Vagina (tissue), 2 donors: ENCODE results near the gene CHAC2. TPM values are rescaled to one million over a fixed set of nuclear protein-coding genes. Genes with fewer than 3 reads are reported as not detected.

Experiments
- DNase-seq, 2 donors: peaks; one replicate each; pipeline ENCODE4 v3.0.0-alpha.2; 2017; ENCODE audit errors: extremely low spot score in 2 of 2
- H3K27ac ChIP-seq: fragments of 200-600 bp; sonication (generic); one replicate; pipeline ENCODE4 v1.5.1; 2019
- H3K27me3 ChIP-seq: fragments of 200-600 bp; sonication (generic); one replicate; pipeline ENCODE4 v1.5.1; 2019
- H3K36me3 ChIP-seq, 2 donors: fragments of 200-600 bp; sonication (generic); one replicate each; pipeline ENCODE4 v1.5.1; 2017 to 2019
- H3K4me1 ChIP-seq: fragments of 200-600 bp; sonication (generic); one replicate; pipeline ENCODE4 v1.5.1; 2019
- H3K4me3 ChIP-seq, 2 donors: fragments of 200-600 bp; sonication (generic); 1 replicate in 1 of 2; 2 replicates in 1 of 2; pipeline ENCODE4 v1.5.1; 2016 to 2019
- H3K9me3 ChIP-seq: fragments of 200-600 bp; sonication (generic); one replicate; pipeline ENCODE4 v1.5.1; 2019
- CTCF ChIP-seq, 3 experiments: fragments of 450-650 bp in 2 of 3; fragments of 200-600 bp in 1 of 3; sonication (generic) in 1 of 3; IDR thresholded peaks; one replicate each; pipeline ENCODE4 v1.5.1; 2017 to 2019; ENCODE audit warnings: antibody characterized with exemption in 3 of 3, mild to moderate bottlenecking in 2 of 3, moderate library complexity in 2 of 3
- POLR2A ChIP-seq, 2 donors: fragments of 450-650 bp; IDR thresholded peaks; one replicate each; pipeline ENCODE4 v1.6.1; 2017; ENCODE audit warnings: antibody characterized with exemption in 2 of 2, mild to moderate bottlenecking in 2 of 2, moderate library complexity in 2 of 2
- POLR2AphosphoS5 ChIP-seq, 2 donors: sonication (generic); formaldehyde crosslinking; IDR thresholded peaks; one replicate each; pipeline ENCODE4 v1.9.0; 2017; ENCODE audit warnings: antibody characterized with exemption in 2 of 2, mild to moderate bottlenecking in 2 of 2, low read depth in 1 of 2; ENCODE audit not compliant: insufficient read depth in 1 of 2
- intact Hi-C: fragments of 100-400 bp; cut with DNase I; formaldehyde crosslinking; loops from one replicate; pipeline ENCODE4 v1.15.1; 2023
- total RNA-seq: library from RNA; depleted of rRNA; stranded (reverse); fragments of >200 nt; gene quantifications from one replicate; pipeline ENCODE4 v1.2.3, GENCODE V29; 2016

CHAC2 gene
- total RNA-seq, 1 donor from 2014 or later: 1.7 TPM

- Histone ChIP-seq H3K27me3 (no peaks in the 10 kb centered on the region), H3K9me3 (no peaks in the 10 kb centered on the region), H3K27ac (no peak overlapping the region), H3K36me3 (no peaks in the 10 kb centered on the region), H3K4me1 (peaks cover 17% of the 10 kb centered on the region), H3K4me3 (no peak overlapping the region)
- TF ChIP-seq POLR2A (IDR thresholded peaks at IDR 0.05) (no peak), CTCF (IDR thresholded peaks at IDR 0.05) (no peak), POLR2AphosphoS5 (IDR thresholded peaks at IDR 0.05; ENCODE audit: insufficient read depth in 1 of 2, low read depth in 1 of 2) (no peak)
- DNase-seq: no peak
- intact Hi-C loops: no loop called here
These were observed 2.7 kb downstream of the CHAC2 start for GRCh38 chr2:53770264-53770663.

DNA sequence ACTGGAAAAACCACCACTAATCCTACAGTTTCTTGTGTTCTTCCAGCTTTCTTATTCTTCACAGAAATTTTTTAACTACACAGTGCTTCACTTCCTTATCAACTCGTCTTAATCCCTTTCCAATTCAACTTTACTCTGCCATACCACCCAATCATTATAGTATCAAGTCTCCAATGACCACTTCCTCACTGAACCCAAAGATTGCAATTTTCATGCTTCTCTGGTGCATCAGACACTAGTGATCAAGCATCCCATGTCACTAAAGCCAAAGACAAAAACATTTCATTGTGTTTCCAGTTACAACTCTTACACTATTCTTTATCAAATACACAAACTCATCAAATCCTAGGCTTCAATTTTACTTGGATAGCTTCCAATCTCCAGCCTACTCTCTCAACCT lies 9.5 kb downstream of the CHAC2 start:
- TF ChIP-seq POLR2A (IDR thresholded peaks at IDR 0.05) (no peak), CTCF (IDR thresholded peaks at IDR 0.05) (no peak), POLR2AphosphoS5 (IDR thresholded peaks at IDR 0.05; ENCODE audit: insufficient read depth in 1 of 2, low read depth in 1 of 2) (no peak)

DNA sequence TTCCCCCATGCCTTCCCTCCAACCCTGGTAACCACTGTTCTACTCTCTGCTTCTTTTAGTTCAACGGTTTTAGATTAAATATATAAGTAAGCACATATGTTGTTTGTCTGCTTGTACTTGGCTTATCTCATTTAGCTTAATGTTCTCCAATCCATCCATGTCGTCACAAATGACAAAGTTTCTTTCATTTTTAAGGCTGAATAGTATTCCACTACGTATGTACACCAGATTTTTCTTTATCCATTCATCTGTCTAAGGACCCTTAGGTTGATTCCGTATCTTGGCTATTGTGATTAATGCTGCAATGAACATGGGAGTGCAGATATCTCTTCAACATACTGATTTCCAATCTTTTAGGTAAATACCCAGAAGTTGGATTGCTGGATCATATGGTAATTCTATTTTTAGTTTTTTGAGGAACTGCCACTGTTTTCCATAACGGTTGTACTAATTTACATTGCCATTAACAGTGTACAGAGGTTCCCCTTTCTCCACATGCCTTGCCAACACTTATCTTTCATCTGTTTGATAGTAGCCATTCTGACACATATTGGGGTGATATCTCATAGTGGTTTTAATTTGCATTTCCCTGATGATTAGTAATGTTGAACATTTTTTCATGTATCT lies 11.0 kb downstream of the CHAC2 start:
- peaks cover 24% of the 10 kb centered on the region for H3K4me1 ChIP-seq
- no peaks in the 10 kb centered on the region for H3K36me3 ChIP-seq
- no peaks in the 10 kb centered on the region for H3K9me3 ChIP-seq
- no peaks in the 10 kb centered on the region for H3K27me3 ChIP-seq
- intact Hi-C loops: no loop called here
- H3K4me3 ChIP-seq: no peak overlapping the region
- DNase-seq: no peak
- no peak for TF ChIP-seq CTCF (IDR thresholded peaks at IDR 0.05)
- no peak for TF ChIP-seq POLR2AphosphoS5 (IDR thresholded peaks at IDR 0.05; ENCODE audit: insufficient read depth in 1 of 2, low read depth in 1 of 2)
- no peak for TF ChIP-seq POLR2A (IDR thresholded peaks at IDR 0.05)
- H3K27ac ChIP-seq: no peak overlapping the region

More for the DNA sequence above, 9.5 kb downstream of the CHAC2 start:
- Histone ChIP-seq H3K27ac (no peak overlapping the region), H3K4me3 (no peak overlapping the region), H3K36me3 (no peaks in the 10 kb centered on the region), H3K9me3 (no peaks in the 10 kb centered on the region), H3K4me1 (peaks cover 11% of the 10 kb centered on the region), H3K27me3 (no peaks in the 10 kb centered on the region)
- no peak for DNase-seq
- intact Hi-C loops: no loop called here

GRCh38 chr2:53780056-53780455 lies 12.5 kb downstream of the CHAC2 start:
- TF ChIP-seq CTCF (IDR thresholded peaks at IDR 0.05) (no peak), POLR2AphosphoS5 (IDR thresholded peaks at IDR 0.05; ENCODE audit: insufficient read depth in 1 of 2, low read depth in 1 of 2) (no peak), POLR2A (IDR thresholded peaks at IDR 0.05) (no peak)
- Histone ChIP-seq H3K9me3 (no peaks in the 10 kb centered on the region), H3K4me3 (no peak overlapping the region), H3K36me3 (no peaks in the 10 kb centered on the region), H3K4me1 (peaks cover 35% of the 10 kb centered on the region), H3K27ac (no peak overlapping the region), H3K27me3 (no peaks in the 10 kb centered on the region)
- no peak for DNase-seq
- intact Hi-C loops: no loop called here

DNA sequence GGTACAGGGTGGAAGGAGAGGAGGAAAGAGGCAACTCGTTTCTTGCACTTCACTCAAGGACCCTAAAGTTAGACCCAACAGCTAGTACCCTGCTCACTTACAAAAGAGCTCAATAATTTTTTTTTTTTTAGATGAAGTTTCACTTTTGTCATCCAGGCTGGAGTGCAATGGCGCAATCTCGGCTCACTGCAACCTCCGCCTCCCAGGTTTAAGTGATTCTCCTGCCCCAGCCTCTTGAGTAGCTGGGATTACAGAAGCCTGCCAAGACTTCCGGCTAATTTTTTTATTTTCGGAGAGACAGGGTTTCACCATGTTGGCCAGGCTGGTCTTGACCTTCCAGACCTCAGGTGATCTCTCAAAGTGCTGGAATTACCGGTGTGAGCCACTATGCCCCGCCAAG lies 15.1 kb downstream of the CHAC2 start:
- H3K9me3 ChIP-seq: no peaks in the 10 kb centered on the region
- H3K27me3 ChIP-seq: no peaks in the 10 kb centered on the region
- intact Hi-C loops: no loop called here
- H3K36me3 ChIP-seq: no peaks in the 10 kb centered on the region
- H3K4me3 ChIP-seq: no peak overlapping the region
- peaks cover 45% of the 10 kb centered on the region for H3K4me1 ChIP-seq
- TF ChIP-seq POLR2A (IDR thresholded peaks at IDR 0.05) (no peak), POLR2AphosphoS5 (IDR thresholded peaks at IDR 0.05; ENCODE audit: insufficient read depth in 1 of 2, low read depth in 1 of 2) (no peak), CTCF (IDR thresholded peaks at IDR 0.05) (no peak)
- no peak for DNase-seq
- no peak overlapping the region for H3K27ac ChIP-seq
